D721Med (cell line): ENCODE measurements around the gene HIF3A.

ENCODE experiments used
- DNase-seq: peaks from one replicate; pipeline ENCODE4 v3.0.0; 2011; ENCODE audit warnings: low spot score; ENCODE audit not compliant: insufficient read length
- FAIRE-seq: peaks from 2 replicates; lab custom pipeline; 2011; peaks lifted over from hg19 to GRCh38; lab: Jason Lieb, UNC
- TF ChIP-seq, protein P1 (sequence below): IDR thresholded peaks from 2 replicates; pipeline ENCODE4 v1.5.1; 2012; ENCODE audit warnings: mild to moderate bottlenecking, control low read depth; ENCODE audit not compliant: insufficient read depth; ENCODE audit errors: missing control alignments

HIF3A gene

DNA sequence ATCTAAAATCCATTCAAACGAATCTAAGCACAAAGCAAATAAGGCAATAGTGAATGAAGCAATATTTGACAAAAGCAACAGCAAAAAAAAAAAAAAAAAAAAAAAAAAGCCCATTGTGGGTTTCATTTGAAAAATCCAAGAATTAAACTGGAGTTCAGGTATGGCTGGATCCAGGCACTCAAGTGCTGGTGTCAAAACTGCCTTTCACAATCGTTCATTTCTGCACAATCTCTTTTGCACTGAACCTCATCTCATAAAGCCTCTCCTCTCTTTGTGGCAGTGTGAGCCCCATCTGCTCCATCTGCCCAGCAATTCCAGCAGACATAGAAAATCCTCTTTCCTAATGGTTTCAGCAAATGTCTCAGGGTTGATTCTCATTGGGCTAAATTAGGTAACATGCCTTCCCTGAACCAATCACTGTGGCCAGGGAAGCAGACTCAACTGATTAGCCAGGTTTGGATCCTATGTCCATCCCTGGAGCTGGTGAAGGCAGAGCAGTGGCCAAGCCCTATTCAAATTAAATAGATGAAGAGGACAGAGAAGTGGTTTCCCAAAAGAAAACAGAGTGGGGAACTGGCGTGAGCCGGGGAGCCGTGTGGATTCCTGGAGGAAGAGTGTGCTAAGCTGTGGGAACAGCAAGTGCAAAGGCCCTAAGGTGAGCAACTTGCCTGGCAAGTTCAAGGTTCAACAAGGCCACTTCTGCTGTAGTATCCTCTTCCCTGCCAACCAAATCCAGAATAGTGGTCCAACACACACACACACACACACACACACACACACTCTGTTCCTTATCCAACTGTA lies 1.2 kb upstream of the HIF3A start:
- TF ChIP-seq, protein P1, sequence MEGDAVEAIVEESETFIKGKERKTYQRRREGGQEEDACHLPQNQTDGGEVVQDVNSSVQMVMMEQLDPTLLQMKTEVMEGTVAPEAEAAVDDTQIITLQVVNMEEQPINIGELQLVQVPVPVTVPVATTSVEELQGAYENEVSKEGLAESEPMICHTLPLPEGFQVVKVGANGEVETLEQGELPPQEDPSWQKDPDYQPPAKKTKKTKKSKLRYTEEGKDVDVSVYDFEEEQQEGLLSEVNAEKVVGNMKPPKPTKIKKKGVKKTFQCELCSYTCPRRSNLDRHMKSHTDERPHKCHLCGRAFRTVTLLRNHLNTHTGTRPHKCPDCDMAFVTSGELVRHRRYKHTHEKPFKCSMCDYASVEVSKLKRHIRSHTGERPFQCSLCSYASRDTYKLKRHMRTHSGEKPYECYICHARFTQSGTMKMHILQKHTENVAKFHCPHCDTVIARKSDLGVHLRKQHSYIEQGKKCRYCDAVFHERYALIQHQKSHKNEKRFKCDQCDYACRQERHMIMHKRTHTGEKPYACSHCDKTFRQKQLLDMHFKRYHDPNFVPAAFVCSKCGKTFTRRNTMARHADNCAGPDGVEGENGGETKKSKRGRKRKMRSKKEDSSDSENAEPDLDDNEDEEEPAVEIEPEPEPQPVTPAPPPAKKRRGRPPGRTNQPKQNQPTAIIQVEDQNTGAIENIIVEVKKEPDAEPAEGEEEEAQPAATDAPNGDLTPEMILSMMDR: no peak
- FAIRE-seq (peak; percentile 69), DNase-seq (peak; percentile 61)

DNA sequence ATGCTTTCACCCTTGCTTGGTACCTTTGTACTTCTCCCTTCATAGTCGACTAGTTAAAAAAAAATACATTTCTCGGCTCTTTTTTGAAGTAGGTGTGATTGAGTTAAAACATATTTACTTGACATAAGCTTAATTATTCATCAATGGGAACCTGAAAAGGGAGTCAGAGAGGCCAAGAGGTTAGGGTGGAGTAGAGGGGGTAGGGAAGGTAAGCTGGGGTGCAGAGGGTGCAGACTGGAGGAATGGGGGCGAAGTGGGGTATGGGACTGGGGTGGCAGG lies 701 bp upstream of the HIF3A start:
- FAIRE-seq: no peak
- no peak for DNase-seq
- TF ChIP-seq, protein P1: no peak

DNA sequence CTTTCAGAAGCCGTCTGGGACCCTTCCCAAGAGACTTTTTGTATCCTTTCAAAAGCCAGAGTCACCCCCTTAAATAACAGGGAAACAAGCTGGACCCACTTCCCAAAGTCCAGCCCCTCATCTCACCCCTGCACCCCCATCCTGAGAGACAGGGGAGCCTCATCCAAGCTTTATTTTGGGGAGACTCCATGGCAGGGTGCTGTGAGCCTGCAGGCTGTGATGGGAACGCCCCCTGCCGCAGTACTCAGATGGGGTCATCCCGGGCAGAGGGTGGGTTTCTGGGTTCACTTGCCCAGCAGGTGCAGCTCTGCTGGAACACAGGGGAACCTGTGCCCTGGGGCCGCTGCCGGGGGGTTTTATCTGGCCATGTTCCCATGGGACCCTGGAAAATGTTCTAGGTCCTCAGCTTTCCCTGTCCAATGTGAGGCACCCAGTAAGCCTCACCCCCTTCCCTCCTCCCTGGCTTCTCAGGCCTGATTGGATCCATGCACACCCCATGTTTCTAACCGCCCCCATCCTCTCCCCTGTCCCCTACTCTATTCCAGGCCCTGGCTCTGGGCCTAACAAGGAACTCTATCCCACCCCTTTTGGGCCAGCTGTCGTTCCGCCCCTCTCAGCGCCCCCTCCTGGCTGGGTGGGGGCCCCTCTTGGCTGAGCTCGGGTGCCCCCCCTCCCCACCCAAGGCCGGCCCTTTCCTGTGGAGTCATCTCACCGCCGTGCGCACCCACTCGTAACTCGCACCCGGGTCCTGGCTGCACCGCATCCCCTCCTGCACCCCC lies 1.0 kb downstream of the HIF3A start:
- FAIRE-seq: no peak
- DNase-seq: no peak
- TF ChIP-seq, protein P1: no peak

DNA sequence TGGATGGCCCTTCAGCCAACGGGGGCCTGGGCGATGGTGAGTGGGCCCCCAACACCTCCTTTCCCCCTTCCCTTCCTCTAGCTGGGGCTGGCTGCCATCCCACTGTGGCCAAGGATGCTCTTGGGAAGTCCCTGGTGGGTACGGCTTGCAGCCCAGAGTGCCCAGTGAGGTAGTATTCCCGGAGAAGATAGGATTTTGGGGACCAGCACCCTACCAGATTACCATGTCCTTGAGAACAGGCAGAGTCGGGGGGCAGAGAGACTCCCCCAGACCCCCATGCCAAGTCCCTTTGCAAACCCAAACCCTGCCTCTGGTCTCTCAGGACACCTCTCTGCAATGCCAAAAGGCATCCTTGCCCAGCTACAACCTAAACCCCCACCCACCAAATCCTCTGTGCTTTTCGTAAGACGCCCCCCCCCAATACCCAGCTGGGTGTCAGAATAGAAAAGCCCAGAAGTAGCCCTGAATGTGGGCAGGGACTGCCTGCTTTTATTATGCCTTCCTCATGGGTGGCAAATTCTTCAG lies 1.7 kb downstream of the HIF3A start:
- no peak for DNase-seq
- no peak for FAIRE-seq
- TF ChIP-seq, protein P1: no peak

DNA sequence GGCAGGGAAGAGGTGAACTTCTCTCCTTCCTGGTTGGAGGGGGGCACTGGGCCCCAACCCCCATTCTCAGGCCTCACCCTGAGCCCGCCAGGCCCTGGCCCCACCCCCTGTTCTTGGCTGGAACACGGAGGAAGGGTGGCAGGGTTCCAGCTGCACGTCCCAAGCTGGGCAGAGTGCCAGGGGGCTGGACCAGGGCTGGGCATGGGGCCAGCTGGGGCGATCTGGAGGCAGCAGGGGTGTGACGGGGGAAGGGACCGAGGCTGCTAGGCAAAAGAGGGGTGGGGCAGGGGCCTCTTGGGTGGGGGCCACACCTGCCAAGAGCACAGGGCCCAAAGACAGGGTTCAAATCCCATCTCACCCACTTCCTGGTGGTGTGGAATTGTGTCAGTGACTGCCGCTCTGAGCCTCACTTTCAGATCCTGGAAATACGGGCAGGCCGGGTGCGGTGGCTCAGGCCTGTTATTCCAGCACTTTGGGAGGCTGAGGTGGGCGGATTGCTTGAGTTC lies 2.2 kb downstream of the HIF3A start:
- DNase-seq (no peak), FAIRE-seq (no peak)
- TF ChIP-seq, protein P1: no peak

DNA sequence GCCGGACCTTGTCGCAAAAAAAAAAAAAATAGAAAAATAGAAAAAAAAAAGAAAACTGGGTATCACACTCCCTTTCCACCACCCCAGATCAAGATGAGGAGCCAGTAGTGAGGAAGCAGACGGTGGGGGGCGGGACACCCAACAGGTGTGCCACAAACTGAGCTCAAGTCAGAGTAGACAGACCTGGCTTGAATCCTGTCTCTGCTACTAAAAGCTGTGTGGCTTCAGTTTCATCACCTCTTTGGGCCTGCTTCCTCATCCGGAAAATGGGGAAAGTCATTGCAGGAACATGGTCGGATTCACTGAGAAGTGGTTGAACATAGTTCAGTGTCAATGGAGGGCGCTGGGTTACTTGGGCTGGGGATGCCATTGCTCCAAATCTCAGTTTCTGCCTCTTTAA lies 2.9 kb downstream of the HIF3A start:
- TF ChIP-seq, protein P1: no peak
- FAIRE-seq (no peak), DNase-seq (no peak)
